ENCODE data around the gene FYN. TPM values are rescaled to one million over a fixed set of nuclear protein-coding genes. Genes with fewer than 3 reads are reported as not detected.

The FYN gene
- polyA plus RNA-seq, 3 donors = 88.4 to 149 (median 114) TPM

DNA sequence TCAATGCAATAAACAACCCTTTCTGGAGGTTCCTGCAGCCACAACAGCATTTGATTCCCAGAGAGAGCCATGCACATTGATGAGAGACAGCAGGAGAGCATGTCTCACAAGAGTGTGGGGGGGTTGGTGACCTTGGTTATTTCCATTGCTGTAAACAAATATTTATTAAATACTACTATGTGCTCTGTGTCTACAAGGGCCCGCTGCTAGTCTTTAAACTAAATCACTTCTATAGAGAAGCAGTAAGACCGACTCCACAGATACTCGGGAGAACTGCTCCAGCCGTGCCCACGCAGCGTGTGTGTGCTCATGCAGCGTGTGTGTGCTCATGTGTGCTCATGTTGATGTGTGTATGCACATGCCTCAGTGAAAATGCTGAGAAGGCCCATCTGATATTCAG, 184.9 kb downstream of the FYN start:
- H3K9ac ChIP-seq (ENCODE audit: insufficient read depth, low read length, poor library complexity, severe bottlenecking) = no peak overlapping the region
- no peak overlapping the region for H3K4me3 ChIP-seq (replicated peaks in 1 of 3; ENCODE audit: low read depth in 2 of 3, low read length in 3 of 3)
- H2AFZ ChIP-seq (ENCODE audit: insufficient read depth, low read depth, low read length, poor library complexity, severe bottlenecking) = no peak overlapping the region
- no peak for DNase-seq
- intact Hi-C loops (cut with micrococcal nuclease) = no loop called here
- no peaks in the 10 kb centered on the region for H3K9me3 ChIP-seq (replicated peaks in 1 of 2; ENCODE audit: control insufficient read depth in 1 of 2, insufficient read depth in 1 of 2, low read length in 2 of 2)
- H3K9me3 Mint-ChIP-seq = no peaks in the 10 kb centered on the region
- H3K4me1 ChIP-seq (ENCODE audit: control insufficient read depth in 1 of 2, insufficient read depth in 2 of 2, low read length in 2 of 2) = no peaks in the 10 kb centered on the region
- H3K4me1 Mint-ChIP-seq = no peaks in the 10 kb centered on the region
- TF ChIP-seq, protein P1, sequence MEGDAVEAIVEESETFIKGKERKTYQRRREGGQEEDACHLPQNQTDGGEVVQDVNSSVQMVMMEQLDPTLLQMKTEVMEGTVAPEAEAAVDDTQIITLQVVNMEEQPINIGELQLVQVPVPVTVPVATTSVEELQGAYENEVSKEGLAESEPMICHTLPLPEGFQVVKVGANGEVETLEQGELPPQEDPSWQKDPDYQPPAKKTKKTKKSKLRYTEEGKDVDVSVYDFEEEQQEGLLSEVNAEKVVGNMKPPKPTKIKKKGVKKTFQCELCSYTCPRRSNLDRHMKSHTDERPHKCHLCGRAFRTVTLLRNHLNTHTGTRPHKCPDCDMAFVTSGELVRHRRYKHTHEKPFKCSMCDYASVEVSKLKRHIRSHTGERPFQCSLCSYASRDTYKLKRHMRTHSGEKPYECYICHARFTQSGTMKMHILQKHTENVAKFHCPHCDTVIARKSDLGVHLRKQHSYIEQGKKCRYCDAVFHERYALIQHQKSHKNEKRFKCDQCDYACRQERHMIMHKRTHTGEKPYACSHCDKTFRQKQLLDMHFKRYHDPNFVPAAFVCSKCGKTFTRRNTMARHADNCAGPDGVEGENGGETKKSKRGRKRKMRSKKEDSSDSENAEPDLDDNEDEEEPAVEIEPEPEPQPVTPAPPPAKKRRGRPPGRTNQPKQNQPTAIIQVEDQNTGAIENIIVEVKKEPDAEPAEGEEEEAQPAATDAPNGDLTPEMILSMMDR (IDR thresholded peaks at IDR 0.05) = no peak
- H3K27me3 ChIP-seq (ENCODE audit: control insufficient read depth in 2 of 2, insufficient read depth in 2 of 2, low read length in 2 of 2) = no peaks in the 10 kb centered on the region
- no peak overlapping the region for H3K27ac ChIP-seq (ENCODE audit: low read depth in 1 of 2, low read length in 2 of 2)
- peaks cover 96 to 98% of the 10 kb centered on the region in 2 donors for H3K36me3 ChIP-seq (replicated peaks in 1 of 2; ENCODE audit: control insufficient read depth in 1 of 2, insufficient read depth in 2 of 2, low read length in 2 of 2)
- H3K36me3 Mint-ChIP-seq = peaks cover 92 to 98% of the 10 kb centered on the region in 2 donors
- WGBS (ENCODE audit: insufficient coverage) = 100% methylated on average over 2 of the region's 7 CpGs
- H3K27ac Mint-ChIP-seq = no peak overlapping the region
- H4K20me1 ChIP-seq (ENCODE audit: insufficient read depth, low read length) = peaks cover 77% of the 10 kb centered on the region
- H3K79me2 ChIP-seq (ENCODE audit: insufficient read depth, low read length) = no peaks in the 10 kb centered on the region
- H3K27me3 Mint-ChIP-seq (ENCODE audit: low read depth in 3 of 3) = peaks cover 0 to 2% (median 0%) of the 10 kb centered on the region in 3 donors
- no peak overlapping the region for H3K4me2 ChIP-seq (replicated peaks; ENCODE audit: extremely low read depth, low read length, poor library complexity, severe bottlenecking)
- H3K4me3 Mint-ChIP-seq = no peak overlapping the region

DNA sequence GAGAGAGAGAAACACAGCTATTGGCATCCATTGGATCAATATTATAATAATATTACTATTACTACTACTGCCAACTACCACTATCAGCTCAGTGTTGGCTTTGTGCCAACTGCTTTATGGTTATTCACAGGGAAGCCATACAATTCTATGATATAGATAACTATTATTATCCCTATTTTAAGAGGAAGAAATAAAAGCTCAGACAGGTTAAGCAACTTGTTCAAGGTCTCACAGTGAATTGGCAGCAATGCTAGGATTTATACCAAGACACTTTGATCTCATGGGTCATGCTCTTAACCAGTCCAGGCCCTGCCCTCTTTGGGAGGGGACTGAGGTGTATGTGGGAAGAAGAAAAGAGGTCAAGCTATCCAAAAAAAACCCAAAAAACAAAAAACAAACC, 185.6 kb downstream of the FYN start:
- no peaks in the 10 kb centered on the region for H3K4me1 ChIP-seq (ENCODE audit: control insufficient read depth in 1 of 2, insufficient read depth in 2 of 2, low read length in 2 of 2)
- TF ChIP-seq, protein P1 (IDR thresholded peaks at IDR 0.05) = no peak
- no peaks in the 10 kb centered on the region for H3K4me1 Mint-ChIP-seq

More for the DNA sequence above, 185.6 kb downstream of the FYN start:
- Histone ChIP-seq H3K27me3 (ENCODE audit: control insufficient read depth in 2 of 2, insufficient read depth in 2 of 2, low read length in 2 of 2) (no peaks in the 10 kb centered on the region), H3K9ac (ENCODE audit: insufficient read depth, low read length, poor library complexity, severe bottlenecking) (no peak overlapping the region), H2AFZ (ENCODE audit: insufficient read depth, low read depth, low read length, poor library complexity, severe bottlenecking) (no peak overlapping the region), H3K9me3 (replicated peaks in 1 of 2; ENCODE audit: control insufficient read depth in 1 of 2, insufficient read depth in 1 of 2, low read length in 2 of 2) (no peaks in the 10 kb centered on the region), H4K20me1 (ENCODE audit: insufficient read depth, low read length) (peaks cover 77% of the 10 kb centered on the region), H3K4me3 (replicated peaks in 1 of 3; ENCODE audit: low read depth in 2 of 3, low read length in 3 of 3) (no peak overlapping the region), H3K36me3 (replicated peaks in 1 of 2; ENCODE audit: control insufficient read depth in 1 of 2, insufficient read depth in 2 of 2, low read length in 2 of 2) (peaks cover 96 to 98% of the 10 kb centered on the region in 2 donors), H3K79me2 (ENCODE audit: insufficient read depth, low read length) (no peaks in the 10 kb centered on the region), H3K27ac (ENCODE audit: low read depth in 1 of 2, low read length in 2 of 2) (no peak overlapping the region), H3K4me2 (replicated peaks; ENCODE audit: extremely low read depth, low read length, poor library complexity, severe bottlenecking) (no peak overlapping the region)
- H3K27me3 Mint-ChIP-seq (ENCODE audit: low read depth in 3 of 3) = peaks cover 0 to 2% (median 0%) of the 10 kb centered on the region in 3 donors
- H3K36me3 Mint-ChIP-seq = peaks cover 92 to 98% of the 10 kb centered on the region in 2 donors
- DNase-seq = no peak
- H3K9me3 Mint-ChIP-seq = no peaks in the 10 kb centered on the region
- intact Hi-C loops (cut with micrococcal nuclease) = no loop called here
- H3K27ac Mint-ChIP-seq = peak overlapping the region in 2 of 7 donors; percentile 34 to 37
- H3K4me3 Mint-ChIP-seq = no peak overlapping the region

All from CD14-positive monocyte (primary cell).